ENCODE measurements around the gene ZC3H8. TPM values are rescaled to one million over a fixed set of nuclear protein-coding genes. Genes with fewer than 3 reads are reported as not detected.

Gene ZC3H8
- total and polyA plus RNA-seq, 11 donors, result 5.1 to 12.2 (median 7.8) TPM

DNA sequence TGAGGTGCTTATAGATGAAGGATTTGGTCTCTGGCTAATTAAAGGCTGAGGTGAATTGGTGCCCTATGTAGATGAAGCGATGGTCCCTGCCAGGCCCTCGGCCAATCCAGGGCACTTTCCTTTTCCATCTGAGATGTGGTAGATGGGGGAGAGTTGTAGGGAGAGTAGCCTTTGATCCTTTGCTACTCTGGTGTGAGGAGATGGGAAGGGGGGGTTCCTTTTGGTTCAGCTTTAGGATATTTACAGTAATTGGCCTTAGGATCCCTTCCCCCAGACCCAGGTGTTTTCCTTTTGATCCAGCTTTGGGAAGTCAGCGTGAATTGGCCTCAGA lies 5.4 kb upstream of the ZC3H8 start:
- Histone ChIP-seq H3K36me3 (no peaks in the 10 kb centered on the region), H3K9me3 (peaks cover 0 to 12% (median 4%) of the 10 kb centered on the region in 12 donors), H3K4me3 (no peak overlapping the region), H3K27ac (no peak overlapping the region), H3K4me1 (peaks cover 0 to 20% (median 5%) of the 10 kb centered on the region in 12 donors), H3K27me3 (no peaks in the 10 kb centered on the region)
- DNase-seq (no peak), ATAC-seq (no peak)
- intact Hi-C loops (cut with DNase I), result loop anchor here in 2 of 10 donors (5.0 to 10.0 kb wide), 2 partner anchors 175 to 322 kb away; partner anchors contain the start of genes CHCHD5 (in 1 of the 2) and RGPD8 (in 1 of the 2)
- WGBS, 4 donors, result 94 to 99% (median 98%) methylated on average over 3 of the region's 3 CpGs
- TF ChIP-seq, protein P1, sequence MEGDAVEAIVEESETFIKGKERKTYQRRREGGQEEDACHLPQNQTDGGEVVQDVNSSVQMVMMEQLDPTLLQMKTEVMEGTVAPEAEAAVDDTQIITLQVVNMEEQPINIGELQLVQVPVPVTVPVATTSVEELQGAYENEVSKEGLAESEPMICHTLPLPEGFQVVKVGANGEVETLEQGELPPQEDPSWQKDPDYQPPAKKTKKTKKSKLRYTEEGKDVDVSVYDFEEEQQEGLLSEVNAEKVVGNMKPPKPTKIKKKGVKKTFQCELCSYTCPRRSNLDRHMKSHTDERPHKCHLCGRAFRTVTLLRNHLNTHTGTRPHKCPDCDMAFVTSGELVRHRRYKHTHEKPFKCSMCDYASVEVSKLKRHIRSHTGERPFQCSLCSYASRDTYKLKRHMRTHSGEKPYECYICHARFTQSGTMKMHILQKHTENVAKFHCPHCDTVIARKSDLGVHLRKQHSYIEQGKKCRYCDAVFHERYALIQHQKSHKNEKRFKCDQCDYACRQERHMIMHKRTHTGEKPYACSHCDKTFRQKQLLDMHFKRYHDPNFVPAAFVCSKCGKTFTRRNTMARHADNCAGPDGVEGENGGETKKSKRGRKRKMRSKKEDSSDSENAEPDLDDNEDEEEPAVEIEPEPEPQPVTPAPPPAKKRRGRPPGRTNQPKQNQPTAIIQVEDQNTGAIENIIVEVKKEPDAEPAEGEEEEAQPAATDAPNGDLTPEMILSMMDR (IDR thresholded peaks at IDR 0.05), result no peak
- no peak for TF ChIP-seq POLR2A (IDR thresholded peaks at IDR 0.05)

DNA sequence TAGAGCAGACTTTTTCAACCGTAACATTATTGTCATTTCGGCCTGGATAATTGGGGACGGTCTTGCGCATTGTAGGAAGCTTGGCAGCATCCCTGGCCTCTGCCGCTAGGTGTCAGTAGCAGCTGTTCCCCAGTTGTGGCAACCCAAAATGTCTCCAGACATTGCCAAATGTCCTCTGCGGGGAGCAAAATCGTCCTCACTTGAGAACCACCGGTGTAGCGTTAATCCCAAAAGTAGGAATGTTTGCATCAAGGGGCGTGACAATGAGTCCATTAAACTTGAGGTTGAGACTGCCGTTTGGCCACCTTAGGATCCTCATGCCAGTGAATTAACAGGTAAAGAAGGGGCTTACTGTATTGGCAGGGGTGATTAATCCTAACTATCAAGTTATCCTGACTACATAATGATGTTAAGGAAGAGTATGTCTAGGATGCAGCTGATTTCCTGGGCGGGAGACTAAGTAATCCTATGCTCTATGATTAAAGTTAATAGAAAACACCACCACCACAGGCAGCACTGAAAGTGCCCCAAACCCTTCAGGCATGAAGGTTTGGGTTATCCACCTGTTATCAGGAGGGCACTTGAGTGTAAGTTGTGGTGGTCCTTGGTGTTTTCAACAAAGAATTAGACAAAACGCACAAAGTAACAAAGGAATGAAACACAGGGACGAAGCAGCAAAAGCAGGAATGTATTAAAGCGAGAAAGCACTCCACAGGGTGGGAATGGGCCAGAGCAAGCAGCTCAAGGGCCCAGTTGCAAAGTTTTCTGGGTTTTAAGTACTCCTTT lies 4.9 kb upstream of the ZC3H8 start:
- intact Hi-C loops (cut with DNase I), result loop anchor here in 8 of 10 donors (5.0 to 10.0 kb wide), 8 partner anchors 125 to 365 kb away; partner anchors contain the start of genes RGPD8 (in 4 of the 8), TMEM87B (in 3 of the 8), CHCHD5 (in 2 of the 8) and FBLN7 (in 1 of the 8)
- ATAC-seq (peak; percentile 44 to 74 (median 67)), DNase-seq (peak; percentile 76 to 86 (median 84))
- Histone ChIP-seq H3K36me3 (no peaks in the 10 kb centered on the region), H3K4me3 (peak overlapping the region in 5 of 12 donors; percentile 14 to 32 (median 23)), H3K27ac (peak overlapping the region in 1 of 12 donors; percentile 37), H3K4me1 (peaks cover 0 to 22% (median 5%) of the 10 kb centered on the region in 12 donors), H3K9me3 (peaks cover 0 to 12% (median 4%) of the 10 kb centered on the region in 12 donors), H3K27me3 (no peaks in the 10 kb centered on the region)
- WGBS, 4 donors, result 20 to 26% (median 21%) methylated on average over 11 to 15 of the region's 15 CpGs
- TF ChIP-seq, protein P1 (IDR thresholded peaks at IDR 0.05), result peak in 11 of 12 donors; percentile 87 to 98 (median 95)
- TF ChIP-seq POLR2A (IDR thresholded peaks at IDR 0.05), result no peak

GRCh38 chr2:112257575-112257974 lies 2.7 kb upstream of the ZC3H8 start:
- Histone ChIP-seq H3K27me3 (no peaks in the 10 kb centered on the region), H3K9me3 (peaks cover 0 to 4% (median under 1%) of the 10 kb centered on the region in 12 donors), H3K4me1 (peaks cover 0 to 35% (median 13%) of the 10 kb centered on the region in 12 donors), H3K4me3 (no peak overlapping the region), H3K36me3 (no peaks in the 10 kb centered on the region), H3K27ac (no peak overlapping the region)
- WGBS, 4 donors, result 79 to 96% (median 83%) methylated on average over 4 of the region's 4 CpGs
- TF ChIP-seq, protein P1 (IDR thresholded peaks at IDR 0.05), result no peak
- TF ChIP-seq POLR2A (IDR thresholded peaks at IDR 0.05), result no peak
- ATAC-seq (no peak), DNase-seq (no peak)
- intact Hi-C loops (cut with DNase I), result loop anchor here in 8 of 10 donors (5.0 to 10.0 kb wide), 6 partner anchors 123 to 363 kb away; partner anchors contain the start of genes RGPD8 (in 3 of the 8), TMEM87B (in 3 of the 8), CHCHD5 (in 1 of the 8) and FBLN7 (in 1 of the 8)

DNA sequence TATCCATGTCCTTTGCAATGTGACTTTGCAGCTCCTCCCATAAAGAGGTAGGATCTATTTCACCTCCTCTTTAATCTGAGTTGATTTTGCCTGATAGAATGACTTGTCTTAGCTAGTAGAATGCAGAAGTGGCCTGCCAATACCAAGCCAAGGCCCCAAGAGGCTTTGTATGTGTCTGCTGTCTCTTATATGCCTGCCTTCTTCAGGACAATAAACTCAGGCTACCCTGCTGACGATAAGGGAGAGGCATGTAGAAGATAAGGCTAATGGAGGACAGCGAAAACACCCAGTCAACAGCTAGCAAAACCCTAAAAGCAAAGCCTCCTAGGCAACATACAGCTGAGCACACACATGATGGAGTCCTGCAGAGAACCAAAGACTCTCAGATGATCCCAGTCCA lies 1.8 kb upstream of the ZC3H8 start:
- ATAC-seq, result no peak

More for the DNA sequence above, 1.8 kb upstream of the ZC3H8 start:
- Histone ChIP-seq H3K4me3 (no peak overlapping the region), H3K36me3 (no peaks in the 10 kb centered on the region), H3K4me1 (peaks cover 0 to 35% (median 13%) of the 10 kb centered on the region in 12 donors), H3K27me3 (no peaks in the 10 kb centered on the region), H3K27ac (no peak overlapping the region), H3K9me3 (no peaks in the 10 kb centered on the region)
- TF ChIP-seq POLR2A (IDR thresholded peaks at IDR 0.05), result no peak
- TF ChIP-seq, protein P1 (IDR thresholded peaks at IDR 0.05), result no peak
- no peak for DNase-seq
- 64 to 91% (median 74%) methylated on average over 2 of the region's 2 CpGs for WGBS, 4 donors
- intact Hi-C loops (cut with DNase I), result loop anchor here in 8 of 10 donors (5.0 to 10.0 kb wide), 6 partner anchors 122 to 362 kb away; partner anchors contain the start of genes RGPD8 (in 3 of the 8), TMEM87B (in 3 of the 8), CHCHD5 (in 1 of the 8) and FBLN7 (in 1 of the 8)
